Measurements from ENCODE around the gene CLDN1.
"Not testable (repeated sequence)": the region's sequence is repeated elsewhere in the genome, so short reads cannot be mapped to it uniquely, and the experiment has no call there.

The CLDN1 gene

DNA sequence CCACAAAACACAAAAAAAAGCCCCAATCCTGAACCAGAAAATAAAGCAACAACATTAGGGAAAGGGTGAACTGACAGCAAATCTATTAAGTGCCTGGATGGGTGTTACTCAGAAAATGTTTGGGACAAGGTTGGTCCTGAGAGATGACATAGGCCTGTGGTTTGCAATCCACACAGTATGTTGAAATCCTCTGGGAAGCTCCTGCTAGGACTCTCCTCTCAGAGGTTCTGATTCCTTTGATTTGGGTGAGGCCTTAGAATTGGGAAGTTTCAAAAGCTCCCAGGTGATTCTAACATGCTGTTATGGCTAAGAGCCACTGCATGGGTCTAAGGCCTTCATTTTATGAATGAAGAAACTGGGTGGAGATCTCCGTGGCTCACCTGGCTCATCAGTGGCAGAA, 18.4 kb downstream of the CLDN1 start:
- no peak for DNase-seq
- in situ Hi-C loops (cut with HindIII; ENCODE audit: low pct_ligation_motif_present, low pct_unique_long_range_greater_than_20kb, low sequenced_read_pairs): no loop called here

DNA sequence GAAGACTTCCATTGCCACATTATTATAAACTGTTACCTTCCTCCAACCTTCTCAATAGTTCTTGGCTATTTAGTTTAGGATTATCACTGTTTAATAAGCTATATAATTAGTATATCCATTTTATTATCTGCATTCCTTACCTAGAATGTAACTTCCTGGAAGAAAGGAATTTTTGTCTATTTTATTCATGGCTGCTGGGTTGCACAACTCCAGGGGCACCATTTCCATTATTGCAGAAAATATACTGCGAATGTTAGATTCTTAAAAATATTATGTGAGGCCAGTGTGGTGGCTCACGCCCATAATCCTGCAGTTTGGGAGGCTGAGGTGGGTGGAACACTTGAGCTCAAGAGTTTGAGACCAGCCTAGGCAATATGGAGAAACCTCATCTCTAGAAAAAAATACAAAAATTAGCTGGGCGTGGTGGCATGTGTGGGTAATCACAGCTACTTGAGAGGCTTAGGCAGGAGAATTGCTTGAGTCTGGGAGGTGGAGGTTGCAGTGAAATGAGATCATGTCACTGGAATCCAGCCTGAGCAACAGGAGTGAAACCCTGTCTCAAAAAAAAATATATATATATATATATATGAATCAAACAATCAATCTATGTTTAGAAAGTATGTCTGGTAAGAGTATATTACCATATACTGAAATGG, 19.9 kb downstream of the CLDN1 start:
- in situ Hi-C loops (cut with HindIII; ENCODE audit: low pct_ligation_motif_present, low pct_unique_long_range_greater_than_20kb, low sequenced_read_pairs): no loop called here
- DNase-seq: no peak

DNA sequence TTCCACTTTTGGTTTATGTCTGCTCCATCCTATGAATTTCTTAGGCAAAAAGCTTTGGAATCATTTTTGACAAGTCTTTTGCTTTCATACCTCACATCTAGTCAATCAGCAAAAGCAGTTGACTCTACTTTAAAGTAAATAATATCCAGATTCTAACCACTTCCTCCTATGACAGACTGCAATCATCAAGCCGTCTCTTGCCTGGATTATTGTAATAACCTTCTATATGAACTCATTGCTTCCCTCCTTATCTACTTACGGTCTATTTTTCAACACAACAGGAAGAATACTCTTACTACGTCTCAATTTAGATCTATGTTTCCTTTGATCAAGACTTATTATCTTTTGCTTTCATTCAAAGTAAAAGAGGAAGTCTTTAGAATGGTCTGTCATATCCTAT, 20.7 kb downstream of the CLDN1 start:
- in situ Hi-C loops (cut with HindIII; ENCODE audit: low pct_ligation_motif_present, low pct_unique_long_range_greater_than_20kb, low sequenced_read_pairs): no loop called here

DNA sequence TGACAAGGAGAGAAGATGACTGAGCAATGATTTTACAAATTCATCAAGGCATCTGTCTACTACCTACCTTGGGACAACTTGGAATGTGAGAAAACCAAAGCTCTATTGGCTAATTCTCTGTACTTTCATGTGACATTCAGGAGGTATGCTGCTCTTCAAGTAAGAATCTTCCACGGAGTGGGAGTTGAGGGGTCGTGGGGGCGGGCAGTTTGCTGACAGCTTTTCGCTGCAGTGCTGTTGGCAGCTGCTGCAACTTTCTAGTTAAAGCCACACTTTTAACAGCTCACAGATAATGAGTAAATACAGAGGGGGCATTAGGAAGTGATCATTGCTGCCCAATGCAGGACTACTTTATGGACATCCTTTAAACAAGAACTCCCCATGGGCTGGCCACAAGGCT, 22.3 kb downstream of the CLDN1 start:
- in situ Hi-C loops (cut with HindIII; ENCODE audit: low pct_ligation_motif_present, low pct_unique_long_range_greater_than_20kb, low sequenced_read_pairs): no loop called here
- DNase-seq: no peak

More for the DNA sequence above, 20.7 kb downstream of the CLDN1 start:
- DNase-seq: no peak

DNA sequence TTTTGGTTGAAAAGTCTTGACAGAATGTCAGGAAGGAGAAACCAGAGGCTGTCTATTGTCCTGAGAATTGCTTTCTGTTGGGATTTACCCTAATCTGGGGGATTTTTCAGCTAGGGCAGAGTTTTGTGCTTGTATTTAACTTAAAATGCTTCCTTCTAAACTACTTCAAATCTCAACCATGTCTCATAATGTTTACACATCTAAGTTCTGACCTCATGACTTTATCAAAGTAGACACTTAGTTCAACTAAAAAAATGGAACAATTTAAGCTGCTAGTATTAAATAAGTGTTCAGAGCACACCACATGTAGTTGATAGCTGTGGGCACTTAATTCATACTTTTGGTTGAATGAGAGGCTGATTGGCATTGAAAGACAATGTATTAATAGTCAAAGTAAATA, 28.2 kb downstream of the CLDN1 start:
- in situ Hi-C loops (cut with HindIII; ENCODE audit: low pct_ligation_motif_present, low pct_unique_long_range_greater_than_20kb, low sequenced_read_pairs): no loop called here
- DNase-seq: no peak

DNA sequence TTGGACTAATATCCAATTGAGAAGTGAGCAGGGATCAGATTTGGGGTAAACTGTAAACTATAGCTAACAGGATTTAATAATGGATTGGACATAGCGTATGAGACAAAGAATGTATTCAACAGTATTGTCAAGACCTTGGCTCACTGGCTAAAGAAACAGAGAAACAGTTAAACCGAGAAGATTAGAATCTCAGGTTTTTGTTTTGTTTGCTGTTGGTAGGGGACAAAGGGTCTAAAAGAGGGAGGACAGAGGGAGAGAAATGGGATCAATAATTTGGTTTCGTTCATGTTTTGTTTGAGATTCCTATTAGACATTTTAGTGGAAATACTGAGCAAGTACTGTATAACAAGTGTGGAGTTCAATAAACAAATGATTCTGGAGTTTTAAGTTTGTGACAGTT, 28.6 kb downstream of the CLDN1 start:
- in situ Hi-C loops (cut with HindIII; ENCODE audit: low pct_ligation_motif_present, low pct_unique_long_range_greater_than_20kb, low sequenced_read_pairs): no loop called here

DNA sequence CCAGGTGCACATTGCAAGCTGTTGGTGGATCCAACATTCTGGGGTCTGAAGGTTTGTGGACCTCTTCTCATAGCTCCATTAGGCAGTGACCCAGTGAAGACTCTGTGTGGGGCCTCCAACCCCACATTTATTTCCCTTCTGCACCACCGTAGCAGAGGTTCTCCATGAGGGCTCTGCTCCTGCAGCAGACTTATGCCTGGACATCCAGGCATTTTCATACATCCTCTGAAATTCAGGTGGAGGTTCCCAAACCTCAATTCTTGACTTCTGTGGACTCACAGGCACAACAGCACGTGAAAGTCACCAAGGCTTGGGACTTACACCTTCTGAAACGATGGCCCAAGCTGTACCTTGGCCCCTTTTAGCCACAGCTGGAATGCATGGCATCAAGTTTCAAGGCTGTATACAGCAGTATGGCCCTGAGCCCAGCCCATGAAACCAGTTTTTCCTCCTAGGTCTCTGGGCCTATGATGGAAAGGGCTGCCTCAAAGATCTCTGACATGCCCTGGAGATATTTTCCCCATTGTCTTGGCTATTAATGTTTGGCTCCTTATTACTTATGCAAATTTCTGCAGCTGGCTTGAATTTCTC, 30.2 kb downstream of the CLDN1 start:
- in situ Hi-C loops (cut with HindIII; ENCODE audit: low pct_ligation_motif_present, low pct_unique_long_range_greater_than_20kb, low sequenced_read_pairs): no loop called here

More for the DNA sequence above, 28.6 kb downstream of the CLDN1 start:
- no peak for DNase-seq

DNA sequence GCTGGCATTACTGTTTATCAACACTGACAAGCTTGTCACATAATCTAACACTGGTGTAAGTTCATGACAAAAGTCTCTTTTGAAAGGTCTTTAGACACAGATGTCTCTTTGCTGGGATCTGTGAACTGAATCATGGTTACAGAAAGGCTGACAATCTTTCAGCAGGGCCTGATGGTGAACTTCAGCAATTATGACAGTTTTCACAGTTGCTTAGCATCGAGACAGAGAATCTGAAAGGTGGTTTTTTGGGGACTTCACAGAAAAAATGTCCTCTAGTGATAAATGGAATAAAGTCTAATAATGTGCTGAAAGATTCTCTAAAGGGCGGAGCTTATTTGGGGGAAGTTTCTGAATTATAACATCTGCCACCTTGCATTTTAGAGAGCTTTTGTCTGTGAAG, 32.3 kb downstream of the CLDN1 start:
- no peak for DNase-seq
- in situ Hi-C loops (cut with HindIII; ENCODE audit: low pct_ligation_motif_present, low pct_unique_long_range_greater_than_20kb, low sequenced_read_pairs): no loop called here

More for the DNA sequence above, 30.2 kb downstream of the CLDN1 start:
- no peak for DNase-seq

DNA sequence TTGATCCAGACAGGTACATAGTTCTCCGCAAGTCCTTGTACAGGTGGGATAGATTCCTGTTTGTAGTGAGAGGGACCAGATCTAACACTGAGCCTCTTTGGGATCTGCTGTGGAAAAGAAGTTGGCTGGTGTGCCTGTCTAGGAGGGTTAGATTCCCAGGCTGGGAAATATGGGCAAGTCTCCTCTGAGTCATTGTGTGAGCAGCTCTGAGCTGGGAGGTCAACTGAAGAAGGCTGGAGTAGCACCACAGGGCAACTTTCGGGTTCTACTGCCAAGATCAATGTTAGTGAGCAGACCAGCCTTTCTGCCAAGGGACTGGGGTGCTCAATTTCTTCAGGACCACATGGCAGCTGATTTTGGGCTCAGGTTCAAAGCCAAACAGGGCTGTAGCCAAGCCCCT, 33.4 kb downstream of the CLDN1 start:
- no peak for DNase-seq
- in situ Hi-C loops (cut with HindIII; ENCODE audit: low pct_ligation_motif_present, low pct_unique_long_range_greater_than_20kb, low sequenced_read_pairs): no loop called here

DNA sequence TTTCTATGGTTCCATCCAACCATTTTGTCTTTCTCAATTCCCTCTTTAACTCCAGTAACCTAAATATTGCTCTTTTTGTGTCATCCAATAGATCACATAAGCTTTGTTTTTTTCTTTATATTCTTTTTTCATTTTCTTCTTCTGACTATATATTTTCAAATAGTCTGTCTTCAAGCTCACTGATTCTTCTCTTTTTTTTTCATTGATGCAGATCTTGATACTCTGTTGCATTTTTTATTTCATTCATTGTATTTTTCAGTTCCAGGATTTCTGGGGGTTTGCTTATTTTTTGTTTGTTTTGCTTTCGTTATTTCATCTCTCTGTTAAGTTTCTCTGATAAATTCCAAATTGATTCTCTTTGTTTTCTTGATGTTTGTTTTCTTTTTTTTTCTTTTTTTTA, 36.2 kb downstream of the CLDN1 start:
- no peak for DNase-seq
- in situ Hi-C loops (cut with HindIII; ENCODE audit: low pct_ligation_motif_present, low pct_unique_long_range_greater_than_20kb, low sequenced_read_pairs): no loop called here

DNA sequence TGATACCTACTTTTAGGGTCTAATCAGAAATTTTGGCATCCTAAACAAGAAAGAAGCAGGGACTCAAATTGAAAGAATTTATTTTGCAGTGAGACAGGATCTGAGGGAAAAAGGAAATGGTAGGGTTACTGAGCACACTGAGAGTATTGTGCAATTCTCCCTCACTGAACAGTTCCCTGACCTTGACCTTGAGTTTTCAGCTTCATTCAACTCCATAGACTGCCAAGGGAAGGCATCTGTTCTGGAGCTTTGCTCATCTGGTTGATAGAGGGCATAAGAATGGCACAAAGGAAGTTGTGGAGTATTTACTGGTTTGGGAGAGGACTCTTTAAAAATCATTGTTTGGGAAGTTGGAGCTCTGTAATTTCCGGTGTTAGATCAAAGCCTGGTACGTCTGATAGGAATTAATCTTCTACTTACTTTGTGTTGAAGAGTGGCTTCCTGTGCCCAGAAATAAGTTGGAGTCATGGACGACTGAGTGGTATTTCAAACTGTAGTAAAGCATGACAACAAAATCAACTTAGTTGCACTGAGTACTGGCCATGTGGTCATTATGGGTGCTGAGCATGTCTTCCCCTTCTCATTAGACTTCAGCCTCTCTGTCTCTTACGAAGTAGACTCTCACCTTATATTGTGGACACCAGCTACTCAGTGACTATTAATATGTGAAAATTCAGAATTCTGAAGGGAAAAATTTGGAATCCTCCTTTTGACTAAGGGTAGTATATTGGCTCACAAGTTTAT, 40.8 kb downstream of the CLDN1 start:
- in situ Hi-C loops (cut with HindIII; ENCODE audit: low pct_ligation_motif_present, low pct_unique_long_range_greater_than_20kb, low sequenced_read_pairs): no loop called here
- no peak for DNase-seq

DNA sequence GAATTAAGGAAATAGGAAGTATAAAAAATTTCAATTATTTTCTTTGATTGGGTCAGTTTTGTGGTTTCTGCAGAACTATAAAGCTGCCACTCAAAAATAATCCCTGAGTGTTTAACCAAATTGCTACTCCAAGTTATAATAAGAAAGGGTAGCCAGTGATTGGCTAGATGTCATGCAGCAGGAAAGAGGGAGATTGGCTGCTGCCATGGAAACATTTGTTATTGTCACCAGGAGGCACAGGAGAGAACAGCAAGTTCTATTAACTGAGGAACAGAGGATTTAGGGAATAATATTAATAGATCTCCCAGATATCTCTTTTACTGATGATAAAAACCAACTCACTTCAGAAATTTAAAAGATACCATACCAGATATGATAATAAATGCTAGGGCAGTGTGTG, 42.6 kb downstream of the CLDN1 start:
- DNase-seq: no peak
- in situ Hi-C loops (cut with HindIII; ENCODE audit: low pct_ligation_motif_present, low pct_unique_long_range_greater_than_20kb, low sequenced_read_pairs): no loop called here

DNA sequence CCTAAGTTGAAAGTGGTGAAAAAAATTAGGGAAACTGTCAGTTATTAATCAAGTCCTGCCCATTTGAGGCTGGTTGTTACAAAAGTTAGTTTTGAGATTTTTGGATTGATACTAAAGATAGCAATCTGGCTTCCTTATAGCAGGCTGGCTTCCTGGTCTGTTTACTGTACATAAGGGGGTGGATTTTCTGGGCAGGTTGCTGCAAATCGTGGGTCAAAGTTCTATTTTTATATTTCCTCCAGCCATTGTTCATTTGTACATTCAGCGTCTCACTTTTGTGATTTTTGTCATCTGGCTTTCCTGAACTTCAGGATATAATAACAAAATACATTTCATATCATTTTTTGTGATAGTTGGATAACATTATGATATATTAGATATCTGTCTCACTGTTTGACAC, 49.5 kb downstream of the CLDN1 start:
- no peak for DNase-seq
- in situ Hi-C loops (cut with HindIII; ENCODE audit: low pct_ligation_motif_present, low pct_unique_long_range_greater_than_20kb, low sequenced_read_pairs): no loop called here

DNA sequence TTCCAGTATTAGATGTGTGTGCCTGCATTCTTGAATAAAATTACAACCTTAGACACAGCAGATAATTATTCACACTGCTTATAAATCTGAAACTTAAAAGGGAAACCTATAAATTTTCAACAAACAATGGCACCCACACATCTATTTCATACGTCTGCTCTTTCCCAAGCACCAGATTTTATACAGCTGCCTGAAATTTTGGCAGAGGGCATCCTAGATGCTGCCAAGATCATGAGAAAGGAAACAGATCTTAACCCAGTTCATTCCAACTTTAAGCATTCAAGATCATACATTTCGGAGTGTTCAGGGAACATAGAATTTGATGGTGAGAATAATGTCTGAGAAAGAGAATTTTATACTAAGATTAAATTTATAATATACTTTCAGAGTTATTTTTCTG, 53.1 kb downstream of the CLDN1 start:
- DNase-seq: no peak
- in situ Hi-C loops (cut with HindIII; ENCODE audit: low pct_ligation_motif_present, low pct_unique_long_range_greater_than_20kb, low sequenced_read_pairs): no loop called here

DNA sequence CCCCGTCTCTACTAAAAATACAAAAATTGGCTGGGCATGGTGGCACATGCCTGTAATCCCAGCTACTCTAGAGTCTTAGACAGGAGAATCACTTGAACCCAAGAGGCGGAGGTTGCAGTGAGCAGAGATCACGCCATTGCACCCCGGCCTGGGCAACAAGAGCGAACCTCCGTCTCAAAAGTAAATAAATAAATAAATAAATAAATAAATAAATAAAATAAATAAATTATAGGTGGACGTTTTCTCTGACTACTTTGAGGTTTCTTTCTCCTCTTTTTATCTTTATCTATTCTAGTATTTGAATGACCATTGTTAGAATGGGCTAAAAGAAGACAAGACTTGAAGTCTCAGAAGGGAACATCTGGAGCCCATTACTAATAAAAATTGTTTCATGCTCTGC, 54.8 kb downstream of the CLDN1 start:
- DNase-seq; in situ Hi-C loops (cut with HindIII; ENCODE audit: low pct_ligation_motif_present, low pct_unique_long_range_greater_than_20kb, low sequenced_read_pairs): not testable (repeated sequence)

DNA sequence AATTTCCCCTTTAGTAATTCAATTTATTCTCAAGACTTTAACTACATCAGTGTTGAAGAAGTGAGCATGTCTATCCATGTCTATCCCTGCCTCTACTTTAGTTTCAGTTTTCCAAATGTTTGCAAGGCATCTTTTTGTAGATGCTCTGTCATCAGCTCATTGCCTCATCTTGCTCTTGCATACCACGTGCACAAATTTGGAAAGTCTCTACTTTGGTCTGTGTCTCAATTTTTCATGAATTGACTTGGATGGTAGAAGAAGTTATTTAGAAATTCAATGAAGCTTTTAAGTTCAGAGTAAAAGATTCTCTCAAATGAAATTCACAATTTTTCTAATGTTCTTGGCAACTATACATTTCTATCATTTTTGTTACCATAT, 55.3 kb downstream of the CLDN1 start:
- in situ Hi-C loops (cut with HindIII; ENCODE audit: low pct_ligation_motif_present, low pct_unique_long_range_greater_than_20kb, low sequenced_read_pairs): no loop called here
- DNase-seq: no peak

DNA sequence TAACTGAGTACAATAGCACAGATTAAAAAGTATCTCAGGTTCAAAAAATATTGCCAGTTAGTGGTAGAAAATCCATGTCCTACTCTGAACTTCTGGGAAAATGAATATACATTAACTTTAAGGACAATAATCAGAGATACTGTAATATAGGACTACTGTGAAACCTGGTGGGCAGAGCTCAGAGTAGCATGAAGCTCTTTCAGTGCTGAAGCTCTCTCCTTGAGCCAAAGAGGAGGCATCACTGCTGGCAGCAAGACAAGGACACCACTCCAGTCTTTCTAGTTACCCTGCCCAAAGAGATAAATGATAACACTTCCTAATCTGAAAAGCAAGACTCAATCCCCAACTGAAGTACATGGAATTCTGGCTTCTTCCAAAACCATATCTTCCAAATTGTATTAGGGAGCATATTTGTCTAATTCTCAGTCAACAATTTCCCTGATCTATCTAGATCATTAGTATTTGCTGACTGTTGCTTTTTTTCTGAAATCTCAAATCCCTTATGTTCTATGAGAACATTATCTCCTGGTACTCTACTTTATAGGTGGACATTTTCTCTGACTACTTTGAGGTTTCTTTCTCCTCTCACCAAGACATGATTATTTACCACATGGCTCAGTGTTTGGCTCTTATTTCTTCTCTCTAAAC, 55.9 kb downstream of the CLDN1 start:
- in situ Hi-C loops (cut with HindIII; ENCODE audit: low pct_ligation_motif_present, low pct_unique_long_range_greater_than_20kb, low sequenced_read_pairs): no loop called here
- no peak for DNase-seq

DNA sequence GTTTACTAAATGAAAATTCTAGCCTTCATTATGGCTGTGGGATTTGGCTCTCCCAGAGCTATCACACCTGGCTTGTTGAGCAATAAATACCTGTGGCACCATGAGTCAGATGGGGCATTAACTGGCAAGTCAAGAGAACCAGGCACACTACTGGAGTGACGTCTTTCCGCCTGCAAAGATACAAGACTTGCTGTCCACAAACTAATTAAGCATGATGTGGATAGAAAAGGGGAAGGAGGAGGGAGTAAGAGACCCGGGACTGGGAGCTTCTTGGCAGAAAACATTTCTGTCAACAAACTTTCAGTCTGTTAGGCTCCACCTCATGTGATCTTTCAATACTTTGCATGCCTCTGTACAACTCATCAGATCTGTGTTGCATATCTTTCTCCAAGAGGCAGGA, 56.5 kb downstream of the CLDN1 start:
- DNase-seq: no peak

DNA sequence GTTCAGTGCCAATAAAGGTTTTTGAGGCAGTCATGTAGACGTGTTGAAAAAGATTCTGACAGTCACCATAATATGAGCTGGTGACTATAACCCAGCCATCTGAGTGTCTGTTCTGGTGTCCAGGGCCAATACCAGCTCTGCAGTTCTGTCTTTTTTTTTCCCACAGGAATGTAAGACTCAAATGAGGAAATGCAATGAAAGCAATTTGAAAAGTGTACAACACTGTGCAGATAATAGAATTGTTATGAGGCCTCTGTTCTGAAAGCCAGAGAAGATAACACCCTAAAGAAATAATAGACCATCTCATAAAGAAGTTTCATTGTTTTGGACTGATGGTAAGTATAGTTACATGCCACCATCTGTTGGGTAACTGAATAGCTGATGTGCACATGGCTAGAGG, 57.1 kb downstream of the CLDN1 start:
- DNase-seq: no peak
- in situ Hi-C loops (cut with HindIII; ENCODE audit: low pct_ligation_motif_present, low pct_unique_long_range_greater_than_20kb, low sequenced_read_pairs): no loop called here

More for the DNA sequence above, 56.5 kb downstream of the CLDN1 start:
- in situ Hi-C loops (cut with HindIII; ENCODE audit: low pct_ligation_motif_present, low pct_unique_long_range_greater_than_20kb, low sequenced_read_pairs): no loop called here

All from ACHN (cell line).